Right lobe of liver (tissue), 6 donors: ENCODE results near the gene CUX1. TPM values are rescaled to one million over a fixed set of nuclear protein-coding genes. Genes with fewer than 3 reads are reported as not detected.

ENCODE experiments used
- ATAC-seq, 4 donors: fragments of 200-7000 bp; cut with Tn5 transposase; one replicate each; pipeline ENCODE4 v1.9.1; 2020; ENCODE audit warnings: mild to moderate bottlenecking in 4 of 4, moderate library complexity in 4 of 4
- DNase-seq, 3 donors: peaks; one replicate each; pipeline ENCODE4 v3.0.0-alpha.2; 2020
- H3K27ac ChIP-seq, 3 donors: fragments of 200-600 bp; one replicate each; pipeline ENCODE4 v1.8.0; 2022
- H3K27me3 ChIP-seq, 2 donors: fragments of 200-600 bp; one replicate each; pipeline ENCODE4 v1.8.0; 2022
- H3K36me3 ChIP-seq, 4 donors: fragments of 200-600 bp; sonication (generic) in 1 of 4; one replicate each; pipeline versions ENCODE4 v1.5.1 to v1.8.0; 2017 to 2022; ENCODE audit warnings: control low read depth in 1 of 4
- H3K4me1 ChIP-seq, 4 donors: fragments of 200-600 bp; sonication (generic) in 1 of 4; one replicate each; pipeline versions ENCODE4 v1.5.1 to v1.8.0; 2017 to 2022; ENCODE audit warnings: control low read depth in 1 of 4
- H3K4me3 ChIP-seq, 3 donors: fragments of 200-600 bp; one replicate each; pipeline ENCODE4 v1.8.0; 2022
- H3K9me3 ChIP-seq, 4 donors: fragments of 200-600 bp; sonication (generic) in 1 of 4; one replicate each; pipeline versions ENCODE4 v1.5.1 to v1.8.0; 2017 to 2022; ENCODE audit warnings: control low read depth in 1 of 4
- POLR2A ChIP-seq: fragments of 450-650 bp; IDR thresholded peaks from one replicate; pipeline ENCODE4 v1.6.1; 2017; ENCODE audit warnings: antibody characterized with exemption, mild to moderate bottlenecking
- WGBS: methylation state at CpG from one replicate; pipeline ENCODE4 v1.1.6; 2018; ENCODE audit warnings: low coverage, low lambda C conversion rate; ENCODE audit not compliant: insufficient coverage; ENCODE audit errors: missing lambda C conversion rate; 5-methylcytosine and 5-hydroxymethylcytosine counted together
- intact Hi-C, 2 donors: fragments of 100-400 bp; cut with DNase I; formaldehyde crosslinking; loops; one replicate each; pipeline versions ENCODE4 v1.11.2 to v1.14.1; 2022
- total RNA-seq, 6 experiments: library from RNA; depleted of rRNA in 2 of 6; stranded (reverse); fragments of >200 nt in 2 of 6; fragmentation: NEBNext Ultra II Directional in 3 of 6; extraction: Animal tissue kit (Norgen Biotek cat#: 25700) in 3 of 6; gene quantifications; one replicate each; pipeline versions ENCODE4 v1.1.0 to v1.2.4, GENCODE V29; 2016 to 2023
- TF ChIP-seq, protein P1 (sequence below), 4 donors: fragments of 200-600 bp in 3 of 4; fragments of 450-650 bp in 1 of 4; IDR thresholded peaks; one replicate each; pipeline versions ENCODE4 v1.5.1 to v1.8.0; 2016 to 2022; ENCODE audit warnings: antibody characterized with exemption in 4 of 4, mild to moderate bottlenecking in 2 of 4
- donor health status: DM: no; HTN: yes; CAD: no.
- donor health status: DM: no; HTN: no; CAD: no.
- donor health status: DM: no; HTN: no; CAD: no.
- donor health status: DM: no; HTN: yes; CAD: no.
- donor health status: DM: no; HTN: yes; CAD: no.

Gene CUX1
- total RNA-seq, 6 experiments from 2014 or later = 34.3 to 53.1 (median 40.6) TPM

DNA sequence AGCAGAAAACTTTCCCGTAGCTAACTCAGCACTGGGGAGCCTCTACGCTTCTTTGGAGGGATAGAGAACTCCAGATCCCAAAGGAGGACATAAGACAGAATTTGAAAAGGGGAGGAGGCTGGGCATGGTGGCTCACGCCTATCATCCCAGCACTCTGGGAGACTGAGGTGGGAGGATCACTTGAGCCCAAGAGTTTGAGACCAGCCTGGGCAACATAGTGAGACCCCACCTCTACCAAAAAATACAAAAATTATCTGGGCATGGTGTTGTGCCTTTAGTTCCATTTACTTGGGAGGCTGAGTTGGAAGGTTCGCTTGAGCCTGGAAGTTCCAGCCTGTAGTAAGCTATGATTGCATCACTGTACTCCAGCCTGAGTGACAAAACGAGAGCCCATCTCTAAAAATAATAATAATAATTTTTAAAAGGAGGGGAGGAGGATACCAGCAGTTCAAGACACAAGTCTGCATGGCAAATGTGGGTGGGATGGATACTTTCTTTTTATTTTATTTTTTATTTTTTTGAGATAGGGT, 303.3 kb downstream of the CUX1 start:
- H3K27me3 ChIP-seq = no peaks in the 10 kb centered on the region
- H3K27ac ChIP-seq = no peak overlapping the region
- no peak overlapping the region for H3K4me3 ChIP-seq
- no peak for TF ChIP-seq POLR2A
- TF ChIP-seq, protein P1, sequence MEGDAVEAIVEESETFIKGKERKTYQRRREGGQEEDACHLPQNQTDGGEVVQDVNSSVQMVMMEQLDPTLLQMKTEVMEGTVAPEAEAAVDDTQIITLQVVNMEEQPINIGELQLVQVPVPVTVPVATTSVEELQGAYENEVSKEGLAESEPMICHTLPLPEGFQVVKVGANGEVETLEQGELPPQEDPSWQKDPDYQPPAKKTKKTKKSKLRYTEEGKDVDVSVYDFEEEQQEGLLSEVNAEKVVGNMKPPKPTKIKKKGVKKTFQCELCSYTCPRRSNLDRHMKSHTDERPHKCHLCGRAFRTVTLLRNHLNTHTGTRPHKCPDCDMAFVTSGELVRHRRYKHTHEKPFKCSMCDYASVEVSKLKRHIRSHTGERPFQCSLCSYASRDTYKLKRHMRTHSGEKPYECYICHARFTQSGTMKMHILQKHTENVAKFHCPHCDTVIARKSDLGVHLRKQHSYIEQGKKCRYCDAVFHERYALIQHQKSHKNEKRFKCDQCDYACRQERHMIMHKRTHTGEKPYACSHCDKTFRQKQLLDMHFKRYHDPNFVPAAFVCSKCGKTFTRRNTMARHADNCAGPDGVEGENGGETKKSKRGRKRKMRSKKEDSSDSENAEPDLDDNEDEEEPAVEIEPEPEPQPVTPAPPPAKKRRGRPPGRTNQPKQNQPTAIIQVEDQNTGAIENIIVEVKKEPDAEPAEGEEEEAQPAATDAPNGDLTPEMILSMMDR (IDR thresholded peaks at IDR 0.05) = no peak
- 81% methylated on average over 5 of the region's 5 CpGs for WGBS
- no peak for DNase-seq
- no peak for ATAC-seq
- intact Hi-C loops = no loop called here
- H3K36me3 ChIP-seq = peaks cover 0 to 4% (median 0%) of the 10 kb centered on the region in 4 donors
- H3K9me3 ChIP-seq = no peaks in the 10 kb centered on the region
- H3K4me1 ChIP-seq = peaks cover 0 to 15% (median 5%) of the 10 kb centered on the region in 4 donors

DNA sequence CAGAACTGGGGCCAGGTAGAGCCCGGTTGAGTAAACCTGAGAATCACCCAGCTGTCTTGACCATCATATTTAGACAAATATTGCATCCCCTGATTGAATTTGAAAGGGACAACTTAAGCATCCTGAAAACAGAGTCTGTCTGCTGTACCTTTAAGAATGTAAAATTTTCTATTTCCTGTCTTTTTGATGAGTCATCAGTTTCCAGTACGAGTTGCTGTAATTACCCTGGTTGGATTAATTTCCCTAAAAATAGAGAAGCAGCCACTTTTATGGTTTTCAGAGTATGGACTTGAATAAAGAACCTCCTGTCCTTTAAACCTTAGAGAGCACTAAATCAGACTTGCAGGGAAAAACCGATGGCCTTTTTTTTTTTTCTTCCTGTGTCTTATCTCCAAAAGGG, 304.6 kb downstream of the CUX1 start:
- no peaks in the 10 kb centered on the region for H3K36me3 ChIP-seq
- no peaks in the 10 kb centered on the region for H3K9me3 ChIP-seq
- DNase-seq = no peak
- TF ChIP-seq, protein P1 (IDR thresholded peaks at IDR 0.05) = no peak
- no peak for TF ChIP-seq POLR2A
- ATAC-seq = peak in 3 of 4 donors; percentile 15 to 60 (median 23)
- no peak overlapping the region for H3K4me3 ChIP-seq
- intact Hi-C loops = no loop called here
- peaks cover 0 to 15% (median 5%) of the 10 kb centered on the region in 4 donors for H3K4me1 ChIP-seq
- H3K27ac ChIP-seq = peak overlapping the region; percentile 2 to 76 (median 70)
- no peaks in the 10 kb centered on the region for H3K27me3 ChIP-seq
- WGBS = 19% methylated on average over 3 of the region's 3 CpGs

DNA sequence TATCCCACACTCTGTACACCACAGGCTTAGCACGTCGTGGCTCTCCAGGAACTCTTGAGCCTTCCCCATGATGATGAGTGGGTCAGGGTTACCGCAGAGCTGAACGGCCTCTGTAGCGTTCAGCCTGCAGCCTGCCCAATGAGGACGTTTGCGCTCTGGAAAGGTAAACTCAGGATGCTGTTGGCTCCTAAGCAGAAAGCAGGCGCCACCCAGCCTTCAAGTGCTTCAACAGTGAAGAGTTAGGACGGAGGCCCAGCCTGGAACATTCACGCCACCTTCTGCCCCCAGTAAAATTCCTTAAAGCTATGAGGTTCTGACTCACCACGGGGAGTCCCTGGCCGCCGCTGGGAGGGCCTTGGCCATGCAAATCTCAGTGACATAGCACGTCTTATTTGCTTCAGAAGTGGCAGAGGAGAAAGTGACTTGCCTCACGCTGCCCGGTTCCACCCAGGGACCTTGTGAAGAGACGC, 307.7 kb downstream of the CUX1 start:
- no peak for TF ChIP-seq POLR2A
- TF ChIP-seq, protein P1 (IDR thresholded peaks at IDR 0.05) = no peak
- Histone ChIP-seq H3K4me3 (no peak overlapping the region), H3K27ac (no peak overlapping the region), H3K9me3 (no peaks in the 10 kb centered on the region), H3K4me1 (peaks cover 0 to 15% (median 5%) of the 10 kb centered on the region in 4 donors), H3K36me3 (no peaks in the 10 kb centered on the region), H3K27me3 (no peaks in the 10 kb centered on the region)
- intact Hi-C loops = no loop called here
- DNase-seq = no peak
- no peak for ATAC-seq
- 81% methylated on average over 6 of the region's 17 CpGs for WGBS

DNA sequence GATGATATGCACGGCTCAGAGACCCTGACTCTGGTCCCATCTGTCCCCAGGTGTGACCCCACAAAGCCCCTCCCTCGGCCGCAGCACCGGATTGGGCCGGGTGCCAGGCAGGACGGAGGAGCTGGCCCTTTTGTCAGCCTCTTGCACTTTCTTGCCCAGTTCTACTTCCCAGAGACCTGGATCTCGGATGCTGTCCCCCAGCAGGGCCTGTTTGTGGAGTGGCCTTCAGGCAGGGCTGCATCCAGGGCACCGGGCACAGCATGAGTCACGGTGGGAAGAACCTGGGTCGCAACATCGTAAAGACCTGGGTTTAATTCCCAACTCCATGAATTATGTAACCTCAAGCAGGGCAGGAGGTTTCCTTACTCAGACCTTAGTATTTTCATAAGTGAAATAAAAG, 310.9 kb downstream of the CUX1 start:
- intact Hi-C loops = no loop called here
- ATAC-seq = no peak
- no peak for TF ChIP-seq POLR2A
- Histone ChIP-seq H3K4me3 (no peak overlapping the region), H3K27me3 (no peaks in the 10 kb centered on the region), H3K9me3 (no peaks in the 10 kb centered on the region), H3K27ac (no peak overlapping the region), H3K36me3 (no peaks in the 10 kb centered on the region), H3K4me1 (no peaks in the 10 kb centered on the region)
- 94% methylated on average over 6 of the region's 11 CpGs for WGBS
- no peak for DNase-seq

DNA sequence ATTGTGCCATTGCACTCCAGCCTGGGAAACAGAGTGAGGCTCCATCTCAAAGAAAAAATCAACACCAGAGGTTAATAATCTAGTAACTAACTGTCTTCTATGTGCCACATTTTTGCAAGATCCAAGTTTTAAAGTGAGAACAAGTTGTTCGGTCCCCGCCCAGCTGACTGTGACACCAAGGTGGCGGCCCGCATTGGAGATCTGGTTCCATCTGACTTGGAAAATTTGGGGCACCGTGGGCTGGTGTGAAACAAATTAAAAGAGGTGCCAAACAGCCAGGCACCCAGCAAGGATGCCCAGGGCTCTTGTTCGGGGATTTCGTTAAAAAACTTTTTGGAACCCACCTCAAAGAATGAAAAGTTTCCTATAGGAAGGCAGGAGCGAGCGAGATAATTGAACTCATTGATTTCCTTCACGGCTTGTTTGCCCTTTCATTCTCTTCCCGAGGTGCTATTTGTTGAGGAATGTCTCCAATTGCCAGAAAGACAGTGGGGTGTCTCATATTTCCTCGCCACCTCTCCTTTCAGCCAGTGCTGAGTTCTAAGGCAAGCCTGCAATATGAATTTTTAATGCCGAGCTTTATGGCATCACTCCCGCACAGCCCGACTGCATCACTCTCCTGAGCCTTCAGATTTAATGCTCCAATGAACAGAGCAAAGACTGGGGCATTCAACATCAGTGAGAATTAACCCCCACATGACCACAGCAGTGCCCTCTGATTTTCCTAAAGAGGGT, 312.4 kb downstream of the CUX1 start:
- H3K4me3 ChIP-seq = no peak overlapping the region
- ATAC-seq (no peak), DNase-seq (no peak)
- no peaks in the 10 kb centered on the region for H3K27me3 ChIP-seq
- H3K4me1 ChIP-seq = no peaks in the 10 kb centered on the region
- intact Hi-C loops = no loop called here
- TF ChIP-seq, protein P1 (IDR thresholded peaks at IDR 0.05) = no peak
- TF ChIP-seq POLR2A = no peak
- no peaks in the 10 kb centered on the region for H3K9me3 ChIP-seq
- no peak overlapping the region for H3K27ac ChIP-seq
- WGBS = 86% methylated on average over 12 of the region's 15 CpGs
- H3K36me3 ChIP-seq = no peaks in the 10 kb centered on the region
